HCT116 (cell line): ENCODE measurements around the gene RAPH1. TPM values are rescaled to one million over a fixed set of nuclear protein-coding genes. Genes with fewer than 3 reads are reported as not detected.

Source experiments
- ATAC-seq: fragments of 200-7000 bp; cut with Tn5 transposase; 2 replicates; pipeline ENCODE4 v1.9.1; 2020; ENCODE audit warnings: mild to moderate bottlenecking, moderate library complexity
- BruUV-seq: library from RNA; stranded (reverse); fragments of 400-500 nt; replicated peaks from 2 replicates; lab custom pipeline; 2021; lab: Mats Ljungman, UMichigan
- CTCF ChIA-PET: fragments of 300-600 bp; sonication (Branson Sonifier 250); formaldehyde crosslinking; loops from one replicate; lab custom pipeline; 2021; ENCODE audit warnings: antibody characterized with exemption; lab: Charles Lee
- POLR2A ChIA-PET: fragments of 300-600, 350-600 bp; sonication (Branson Sonifier 250); formaldehyde crosslinking; loops from one replicate; lab custom pipeline; 2021; ENCODE audit warnings: antibody characterized with exemption; lab: Charles Lee
- RAD21 ChIA-PET, 2 experiments: fragments of 300-600 bp; sonication (Branson Sonifier 250); formaldehyde crosslinking; loops; one replicate each; lab custom pipeline; 2023; ENCODE audit warnings: low total read pairs in 2 of 2; ENCODE audit not compliant: uncharacterized antibody in 2 of 2, unreplicated experiment in 2 of 2, low non-redundant PET in 1 of 2; lab: Charles Lee
- DNase-seq: peaks from one replicate; pipeline ENCODE4 v3.0.0-alpha.2; 2010; ENCODE audit warnings: low read depth, low spot score
- H2AFZ ChIP-seq: fragments of 200-600 bp; shearing (Covaris generic), sonication (generic); 2 replicates; pipeline ENCODE4 v1.6.1; 2017; ENCODE audit warnings: low read depth, mixed run types, mixed read lengths, antibody characterized with exemption, low read length; ENCODE audit not compliant: poor library complexity, severe bottlenecking
- H3K27ac ChIP-seq: 2 replicates; pipeline ENCODE4 v1.5.1; 2012; ENCODE audit warnings: low read depth, low read length
- H3K27me3 ChIP-seq: fragments of 200-600 bp; sonication (generic); 2 replicates; pipeline ENCODE4 v1.6.1; 2016; ENCODE audit warnings: mixed run types, low read length, mixed read lengths; ENCODE audit not compliant: insufficient read depth
- H3K36me3 ChIP-seq, 2 experiments: fragments of 200-500 bp in 1 of 2; fragments of 200-600 bp in 1 of 2; sonication (Bioruptor generic) in 1 of 2; sonication (generic) in 1 of 2; 2 replicates each; pipeline versions ENCODE4 v1.5.1 to v1.6.1; 2014 to 2016; ENCODE audit warnings: low read length in 2 of 2, inconsistent platforms in 1 of 2, mixed read lengths in 1 of 2, mixed run types in 1 of 2; ENCODE audit not compliant: insufficient read depth in 2 of 2, control insufficient read depth in 1 of 2
- H3K4me1 ChIP-seq, 2 experiments: fragments of 200-600 bp in 1 of 2; sonication (generic) in 1 of 2; 2 replicates each; pipeline versions ENCODE4 v1.5.1 to v1.6.1; 2012 to 2017; ENCODE audit warnings: low read length in 2 of 2, inconsistent platforms in 1 of 2, mild to moderate bottlenecking in 1 of 2, mixed read lengths in 1 of 2, mixed run types in 1 of 2, moderate library complexity in 1 of 2; ENCODE audit not compliant: insufficient read depth in 2 of 2, control insufficient read depth in 1 of 2
- H3K4me2 ChIP-seq: fragments of 200-600 bp; sonication (generic); 2 replicates; pipeline ENCODE4 v1.6.1; 2017; ENCODE audit warnings: mixed run types, low read length, mixed read lengths
- H3K4me3 ChIP-seq, 2 experiments: fragments of 200-600 bp in 1 of 2; sonication (generic) in 1 of 2; replicated peaks in 1 of 2; 2 replicates each; pipeline ENCODE4 v1.5.1; 2011 to 2016; ENCODE audit warnings: low read length in 2 of 2, control low read depth in 1 of 2, low read depth in 1 of 2, mild to moderate bottlenecking in 1 of 2, mixed read lengths in 1 of 2, mixed run types in 1 of 2
- H3K79me2 ChIP-seq: fragments of 200-600 bp; sonication (generic); 2 replicates; pipeline ENCODE4 v1.6.1; 2017; ENCODE audit warnings: mild to moderate bottlenecking, mixed run types, low read length, moderate library complexity, mixed read lengths; ENCODE audit not compliant: insufficient read depth
- H3K9ac ChIP-seq: fragments of 200-600 bp; sonication (generic); 2 replicates; pipeline ENCODE4 v1.6.1; 2016; ENCODE audit warnings: low read length, mixed read lengths
- H3K9me2 ChIP-seq: fragments of 200-600 bp; sonication (generic), shearing (Covaris generic); 2 replicates; pipeline ENCODE4 v1.6.1; 2017; ENCODE audit warnings: mixed run types, mild to moderate bottlenecking, moderate library complexity; ENCODE audit not compliant: insufficient read depth
- H3K9me3 ChIP-seq, 2 experiments: fragments of 200-500 bp in 1 of 2; fragments of 200-600 bp in 1 of 2; sonication (Bioruptor generic) in 1 of 2; sonication (generic) in 1 of 2; 2 replicates each; pipeline ENCODE4 v1.6.1; 2014 to 2017; ENCODE audit warnings: low read length in 2 of 2, mixed read lengths in 2 of 2, inconsistent platforms in 1 of 2, low read depth in 1 of 2, mild to moderate bottlenecking in 1 of 2, mixed run types in 1 of 2, moderate library complexity in 1 of 2; ENCODE audit not compliant: control insufficient read depth in 1 of 2, insufficient read depth in 1 of 2
- H4K20me1 ChIP-seq: fragments of 200-600 bp; sonication (generic), shearing (Covaris generic); 2 replicates; pipeline ENCODE4 v1.6.1; 2017; ENCODE audit warnings: mixed run types, mild to moderate bottlenecking, moderate library complexity; ENCODE audit not compliant: insufficient read depth
- ATF3 ChIP-seq: IDR thresholded peaks from 2 replicates; pipeline ENCODE4 v1.6.1; 2012
- EGR1 ChIP-seq: IDR thresholded peaks from 2 replicates; pipeline ENCODE4 v1.6.1; 2012; ENCODE audit warnings: low read depth
- JUND ChIP-seq: IDR thresholded peaks from 2 replicates; pipeline ENCODE4 v1.6.1; 2012
- POLR2AphosphoS5 ChIP-seq: IDR thresholded peaks from 2 replicates; pipeline ENCODE4 v1.6.1; 2011; ENCODE audit warnings: mild to moderate bottlenecking, low read depth, low read length, moderate library complexity
- REST ChIP-seq: IDR thresholded peaks from 2 replicates; pipeline ENCODE4 v1.6.1; 2012; ENCODE audit warnings: low read depth
- intact Hi-C: fragments of 100-400 bp; cut with micrococcal nuclease; formaldehyde crosslinking; loops from 2 replicates; pipeline ENCODE4 v1.10.0; 2022
- total RNA-seq: library from RNA; stranded (reverse); gene quantifications from one replicate; pipeline ENCODE4 v1.2.1, GENCODE V29; 2021; ENCODE audit not compliant: unreplicated experiment

RAPH1 gene
- total RNA-seq, 1 experiment from 2014 or later: 22.3 TPM

GRCh38 chr2:203578759-203579643 lies 43.9 kb upstream of the RAPH1 start (continued):
- TF ChIP-seq REST (peak; percentile 27), JUND (peak; percentile 99), ATF3 (no peak)

GRCh38 chr2:203574824-203575223 lies 39.7 kb upstream of the RAPH1 start:
- H3K9me3 ChIP-seq: no peaks in the 10 kb centered on the region
- ChIA-PET CTCF (no interaction called here), POLR2A (no interaction called here), RAD21 (no interaction called here)
- H3K79me2 ChIP-seq: no peaks in the 10 kb centered on the region
- no peak overlapping the region for H3K9ac ChIP-seq
- no peak for DNase-seq
- no peak overlapping the region for H3K4me3 ChIP-seq
- H3K4me2 ChIP-seq: no peak overlapping the region
- no peaks in the 10 kb centered on the region for H3K9me2 ChIP-seq
- no peaks in the 10 kb centered on the region for H4K20me1 ChIP-seq
- no peaks in the 10 kb centered on the region for H3K36me3 ChIP-seq
- H2AFZ ChIP-seq: no peak overlapping the region
- H3K27me3 ChIP-seq: no peaks in the 10 kb centered on the region
- intact Hi-C loops: no loop called here
- TF ChIP-seq POLR2AphosphoS5 (no peak), REST (no peak), EGR1 (no peak)
- peaks cover 12 to 18% of the 10 kb centered on the region in 2 experiments for H3K4me1 ChIP-seq
- no peak for ATAC-seq
- BruUV-seq: no TSS peak
- no peak overlapping the region for H3K27ac ChIP-seq
